ENCODE data around the gene CRIM1.

DNA sequence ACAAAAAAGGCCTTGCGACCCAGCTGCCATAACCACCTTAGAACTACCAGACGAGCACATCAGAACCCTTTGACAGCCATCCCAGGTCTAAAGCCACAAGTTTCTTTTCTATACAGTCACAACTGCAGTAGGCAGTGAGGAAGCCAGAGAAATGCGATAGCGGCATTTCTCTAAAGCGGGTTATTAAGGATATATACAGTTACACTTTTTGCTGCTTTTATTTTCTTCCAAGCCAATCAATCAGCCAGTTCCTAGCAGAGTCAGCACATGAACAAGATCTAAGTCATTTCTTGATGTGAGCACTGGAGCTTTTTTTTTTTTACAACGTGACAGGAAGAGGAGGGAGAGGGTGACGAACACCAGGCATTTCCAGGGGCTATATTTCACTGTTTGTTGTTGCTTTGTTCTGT, 193.6 kb downstream of the CRIM1 start:
- no peak for TF ChIP-seq TEAD4 (IDR thresholded peaks at IDR 0.05)
- TF ChIP-seq, protein P1, sequence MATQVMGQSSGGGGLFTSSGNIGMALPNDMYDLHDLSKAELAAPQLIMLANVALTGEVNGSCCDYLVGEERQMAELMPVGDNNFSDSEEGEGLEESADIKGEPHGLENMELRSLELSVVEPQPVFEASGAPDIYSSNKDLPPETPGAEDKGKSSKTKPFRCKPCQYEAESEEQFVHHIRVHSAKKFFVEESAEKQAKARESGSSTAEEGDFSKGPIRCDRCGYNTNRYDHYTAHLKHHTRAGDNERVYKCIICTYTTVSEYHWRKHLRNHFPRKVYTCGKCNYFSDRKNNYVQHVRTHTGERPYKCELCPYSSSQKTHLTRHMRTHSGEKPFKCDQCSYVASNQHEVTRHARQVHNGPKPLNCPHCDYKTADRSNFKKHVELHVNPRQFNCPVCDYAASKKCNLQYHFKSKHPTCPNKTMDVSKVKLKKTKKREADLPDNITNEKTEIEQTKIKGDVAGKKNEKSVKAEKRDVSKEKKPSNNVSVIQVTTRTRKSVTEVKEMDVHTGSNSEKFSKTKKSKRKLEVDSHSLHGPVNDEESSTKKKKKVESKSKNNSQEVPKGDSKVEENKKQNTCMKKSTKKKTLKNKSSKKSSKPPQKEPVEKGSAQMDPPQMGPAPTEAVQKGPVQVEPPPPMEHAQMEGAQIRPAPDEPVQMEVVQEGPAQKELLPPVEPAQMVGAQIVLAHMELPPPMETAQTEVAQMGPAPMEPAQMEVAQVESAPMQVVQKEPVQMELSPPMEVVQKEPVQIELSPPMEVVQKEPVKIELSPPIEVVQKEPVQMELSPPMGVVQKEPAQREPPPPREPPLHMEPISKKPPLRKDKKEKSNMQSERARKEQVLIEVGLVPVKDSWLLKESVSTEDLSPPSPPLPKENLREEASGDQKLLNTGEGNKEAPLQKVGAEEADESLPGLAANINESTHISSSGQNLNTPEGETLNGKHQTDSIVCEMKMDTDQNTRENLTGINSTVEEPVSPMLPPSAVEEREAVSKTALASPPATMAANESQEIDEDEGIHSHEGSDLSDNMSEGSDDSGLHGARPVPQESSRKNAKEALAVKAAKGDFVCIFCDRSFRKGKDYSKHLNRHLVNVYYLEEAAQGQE (IDR thresholded peaks at IDR 0.05; ENCODE audit: low read depth) = no peak
- TF ChIP-seq TAF1 (IDR thresholded peaks at IDR 0.05; ENCODE audit: low read depth) = no peak
- no peak for TF ChIP-seq NFIC (IDR thresholded peaks at IDR 0.05)
- TF ChIP-seq, protein P2, sequence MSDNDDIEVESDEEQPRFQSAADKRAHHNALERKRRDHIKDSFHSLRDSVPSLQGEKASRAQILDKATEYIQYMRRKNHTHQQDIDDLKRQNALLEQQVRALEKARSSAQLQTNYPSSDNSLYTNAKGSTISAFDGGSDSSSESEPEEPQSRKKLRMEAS (IDR thresholded peaks at IDR 0.05) = no peak
